Stimulated activated CD4-positive, alpha-beta T cell treated with anti-CD3 and anti-CD28 coated beads, TNF-alpha, amount 100 ng/mL, for 4 hours (primary cell): ENCODE data around the gene MBD3L2.
"Not testable (repeated sequence)": the region's sequence is repeated elsewhere in the genome, so short reads cannot be mapped to it uniquely, and the experiment has no call there.

ENCODE experiments used
- DNase-seq, 3 experiments: peaks; one replicate each; pipeline ENCODE4 v3.0.0-alpha.2; 2020; ENCODE audit warnings: low read depth in 3 of 3

Gene MBD3L2

DNA sequence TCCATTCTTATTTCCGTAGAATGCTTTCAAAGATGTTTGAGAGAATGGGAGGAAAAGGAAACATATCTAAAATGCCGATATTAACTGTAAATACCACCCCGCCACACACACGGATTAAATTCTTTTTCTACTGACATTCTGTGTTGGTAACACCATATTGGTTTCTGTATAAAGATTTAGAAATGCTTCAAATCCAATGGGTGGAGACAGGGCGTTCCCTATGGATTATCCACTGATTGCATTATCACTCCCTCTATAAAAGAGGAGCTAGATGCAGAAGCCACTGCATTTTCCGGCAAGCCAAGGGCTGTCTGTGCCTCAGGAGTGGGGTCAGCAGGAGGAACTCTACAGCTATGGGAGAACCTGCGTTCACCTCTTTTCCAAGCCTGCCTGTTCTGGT lies at the start of gene MBD3L2:
MBD3L2 (plus strand) TSS at position 301 of the 400 bp plus-strand sequence; CDS start at position 354, 53 bp downstream.
- DNase-seq = not testable (repeated sequence)

DNA sequence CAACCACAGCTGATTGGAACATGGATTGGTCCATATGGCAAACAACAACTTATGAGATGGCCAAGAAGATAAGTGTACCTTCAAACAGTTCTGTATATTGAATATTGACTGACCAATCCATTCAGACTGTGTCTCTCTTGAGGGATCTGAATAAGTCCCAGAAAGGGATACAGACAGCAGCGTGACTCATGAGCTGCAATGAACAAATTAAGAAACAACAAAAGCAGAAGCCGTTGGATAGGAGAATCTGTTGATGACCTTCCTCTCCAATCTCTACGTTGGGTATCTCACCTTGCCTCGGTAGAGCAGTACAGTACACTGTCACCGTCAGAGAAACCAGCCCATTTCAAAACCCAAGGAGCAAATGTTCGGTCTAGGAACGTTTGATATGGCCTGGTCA lies 49.2 kb upstream of the MBD3L2 start:
- no peak for DNase-seq

- no peak for DNase-seq
Observed at GRCh38 chr19:7000333-7000732, 48.8 kb upstream of the MBD3L2 start.

DNA sequence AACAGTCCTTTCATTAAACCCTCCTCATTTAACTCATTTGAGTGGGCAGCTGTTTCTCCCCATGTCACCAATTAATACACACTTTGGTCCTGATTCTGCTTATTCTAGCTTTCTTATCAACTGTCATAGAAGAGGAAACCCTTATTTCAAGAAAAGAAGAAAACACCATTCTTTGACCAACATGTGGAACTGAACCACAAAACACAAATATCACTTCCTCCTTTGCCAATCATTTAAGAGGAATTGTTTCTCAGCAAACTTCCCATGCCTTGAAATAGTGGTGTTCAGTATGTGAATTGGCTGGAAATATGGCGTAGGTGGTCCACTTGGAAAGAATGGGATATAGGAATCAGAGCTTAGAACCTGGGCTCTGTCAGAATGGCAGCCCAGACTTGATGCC lies 48.3 kb upstream of the MBD3L2 start:
- DNase-seq = no peak

DNA sequence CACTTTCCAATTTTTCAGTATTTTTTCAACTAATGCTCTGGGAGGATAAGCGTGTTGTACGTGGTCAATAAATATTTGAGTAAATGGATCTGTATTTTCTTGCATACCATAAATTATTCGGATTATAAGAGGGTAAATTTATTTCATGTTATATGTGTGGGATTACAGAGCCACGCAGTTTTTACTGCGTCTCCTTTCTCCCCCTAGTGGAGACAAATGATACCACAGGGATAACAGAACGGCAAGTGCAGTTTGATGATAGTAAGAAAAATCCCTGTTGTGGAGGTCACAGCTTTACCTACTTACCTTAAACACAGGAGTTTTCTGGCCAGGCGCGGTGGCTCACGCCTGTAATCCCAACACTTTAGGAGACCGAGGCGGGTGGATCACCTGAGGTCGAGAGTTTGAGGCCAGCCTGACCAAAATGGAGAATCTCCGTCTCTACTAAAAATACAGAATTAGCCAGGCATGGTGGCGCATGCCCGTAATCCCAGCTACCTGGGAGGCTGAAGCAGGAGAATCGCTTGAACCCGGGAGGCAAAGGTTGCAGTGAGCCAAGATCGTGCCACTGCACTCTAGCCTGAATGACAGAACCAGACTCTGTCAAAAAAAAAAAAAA lies 44.7 kb upstream of the MBD3L2 start:
- DNase-seq = no peak

DNA sequence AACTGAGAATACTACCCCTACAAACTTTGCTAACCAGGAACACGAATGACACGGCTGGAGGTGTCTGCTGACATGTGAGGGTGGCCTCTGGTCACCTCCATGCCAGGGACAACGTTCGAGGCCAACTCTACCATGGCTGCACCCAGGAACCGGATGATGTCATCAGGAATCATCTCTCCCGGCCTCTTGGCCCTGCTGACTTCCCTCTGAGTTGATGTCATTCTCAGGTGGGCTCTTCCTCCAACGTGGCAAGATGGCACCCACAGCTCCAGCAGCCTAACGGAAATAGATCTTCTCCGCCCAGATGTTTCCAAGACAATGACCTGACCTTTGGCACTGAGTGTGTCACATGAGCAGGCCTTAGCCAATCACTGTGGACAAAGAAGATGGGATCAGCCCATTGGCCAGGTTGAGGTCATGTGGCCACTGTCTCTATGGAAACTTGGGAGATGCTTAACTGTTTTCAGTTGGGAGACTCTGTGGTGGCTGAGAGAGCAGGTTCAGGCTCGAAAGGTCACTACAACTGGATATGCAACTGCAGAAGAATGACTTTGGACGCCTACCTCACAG lies 42.9 kb upstream of the MBD3L2 start:
- DNase-seq = no peak

DNA sequence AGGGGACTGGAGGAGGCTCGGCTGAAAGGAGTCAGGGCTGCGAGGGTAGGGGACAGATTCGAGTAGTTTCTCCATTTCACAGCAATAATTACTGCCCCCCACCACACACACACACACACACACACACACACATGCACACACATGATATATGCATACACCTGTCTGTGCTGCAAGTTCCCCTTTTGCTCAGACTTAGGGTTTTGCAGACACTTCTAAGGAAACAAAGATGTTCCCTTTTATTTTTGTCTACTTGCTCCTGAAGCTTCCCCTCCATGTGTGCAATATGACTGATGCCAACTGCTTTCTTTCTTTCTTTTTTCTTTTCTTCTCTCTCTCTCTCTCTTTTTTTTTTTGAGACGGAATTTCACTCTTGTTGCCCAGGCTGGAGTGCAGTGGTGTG lies 41.3 kb upstream of the MBD3L2 start:
- no peak for DNase-seq

DNA sequence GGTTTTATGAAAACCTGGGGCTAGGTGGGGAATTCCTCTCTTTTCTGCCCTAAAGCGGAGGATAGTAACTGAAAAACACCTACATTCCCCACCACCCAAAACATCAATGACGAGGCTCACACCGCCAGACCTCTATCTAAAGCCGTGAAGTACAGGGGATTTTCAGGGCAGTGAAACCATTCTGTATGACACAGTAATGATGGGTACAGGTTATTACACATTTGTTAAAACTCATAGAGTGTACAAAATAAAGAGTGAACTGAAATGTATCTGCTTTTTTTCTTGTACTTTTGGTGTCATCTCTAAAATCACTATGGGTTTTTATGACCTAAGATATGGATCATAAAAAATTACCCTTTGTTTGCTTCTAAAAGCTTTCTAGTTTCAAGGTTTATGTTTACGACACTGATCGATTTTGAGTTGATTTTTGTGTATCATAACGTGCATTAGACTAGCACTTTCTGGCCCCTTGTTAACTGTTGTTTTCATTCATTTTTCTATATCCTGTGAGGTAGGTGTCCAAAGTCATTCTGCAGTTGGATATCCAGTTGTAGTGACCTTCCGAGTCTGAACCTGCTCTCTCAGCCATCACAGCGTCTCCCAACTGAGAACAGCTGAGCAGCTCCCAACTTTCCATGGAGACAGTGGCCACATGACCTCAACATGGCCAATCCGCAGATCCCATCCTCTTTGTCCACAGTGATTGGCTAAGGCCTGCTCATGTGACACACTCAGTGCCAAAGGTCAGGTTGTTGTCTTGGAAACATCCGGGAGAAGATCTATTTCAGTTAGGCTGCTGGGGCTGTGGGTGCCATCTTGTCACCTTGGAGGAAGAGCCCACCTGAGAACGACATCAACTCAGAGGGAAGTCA lies 38.2 kb upstream of the MBD3L2 start:
- no peak for DNase-seq

DNA sequence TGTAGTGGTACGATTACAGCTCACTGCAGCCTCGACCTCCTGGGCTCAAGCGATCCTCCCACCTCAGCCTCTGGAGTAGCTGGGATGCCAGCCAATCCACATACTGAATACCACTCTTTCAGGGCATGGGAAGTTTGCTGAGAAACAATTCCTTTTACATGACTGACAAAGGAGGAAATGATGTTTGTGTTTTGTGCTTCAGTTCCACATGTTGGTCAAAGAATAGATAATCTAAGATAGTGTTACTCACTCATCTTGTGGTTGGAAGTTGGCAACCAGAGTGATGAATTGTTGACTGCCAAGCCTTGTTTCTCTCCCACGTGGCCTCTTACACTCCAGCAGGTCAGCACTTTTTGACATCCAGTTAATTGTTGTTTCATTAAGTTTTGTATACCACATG lies 35.4 kb upstream of the MBD3L2 start:
- no peak for DNase-seq

- no peak for DNase-seq
Observed at GRCh38 chr19:7018828-7019227, 30.3 kb upstream of the MBD3L2 start.

GRCh38 chr19:7021331-7021730 lies 27.8 kb upstream of the MBD3L2 start, which contains the start of gene MBD3L2B:
TSS of gene MBD3L2B (minus strand) at chr19:7021431. CDS start at chr19:7021397, 34 bp downstream.
- DNase-seq = not testable (repeated sequence)

DNA sequence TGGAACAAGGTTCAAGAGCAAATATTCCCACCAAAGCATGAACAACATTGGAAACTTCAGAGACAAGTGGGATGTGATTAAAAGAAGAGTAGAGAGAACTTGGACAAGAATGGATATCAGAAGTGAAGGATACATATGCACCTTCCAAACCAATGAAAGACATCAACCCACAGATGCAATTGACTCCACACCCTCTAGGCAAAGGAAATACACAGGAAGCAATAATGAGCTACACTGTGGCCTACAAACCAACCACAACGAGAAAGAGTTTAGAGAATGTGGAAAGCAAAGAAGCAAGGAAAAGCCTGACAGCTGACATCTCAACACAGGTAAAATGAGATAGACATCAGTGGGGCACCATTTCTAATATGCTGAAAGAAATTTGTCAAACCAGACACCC lies 20.3 kb upstream of the MBD3L2 start:
- DNase-seq = not testable (repeated sequence)

- not testable (repeated sequence) for DNase-seq
Observed at GRCh38 chr19:7030278-7030677, 18.8 kb upstream of the MBD3L2 start, which contains the start of gene MBD3L5. TSS of gene MBD3L5 (plus strand) at chr19:7030578. CDS start at chr19:7030612, 34 bp downstream.

DNA sequence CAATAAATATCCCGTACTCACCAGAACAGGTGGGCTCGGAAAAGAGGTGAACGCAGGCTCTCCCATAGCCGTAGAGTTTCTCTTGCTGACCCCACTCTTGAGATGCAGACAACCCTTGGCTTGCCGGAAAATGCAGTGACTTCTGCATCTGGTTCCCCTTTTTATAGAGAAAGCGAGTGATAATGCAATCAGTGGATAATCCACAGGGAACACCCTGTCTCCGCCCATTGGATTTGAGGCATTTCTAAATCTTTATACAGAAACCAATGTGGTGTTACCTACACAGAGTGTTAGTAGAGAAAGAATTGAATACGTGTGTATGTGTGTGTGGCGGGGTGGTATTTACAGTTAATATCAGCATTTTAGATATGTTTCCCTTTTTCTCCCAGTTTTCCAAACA lies 9.0 kb upstream of the MBD3L2 start, which contains the start of gene MBD3L4:
MBD3L4 (minus strand) TSS at position 101 of the 400 bp plus-strand sequence; CDS start at position 66, 35 bp downstream.
- DNase-seq = not testable (repeated sequence)

DNA sequence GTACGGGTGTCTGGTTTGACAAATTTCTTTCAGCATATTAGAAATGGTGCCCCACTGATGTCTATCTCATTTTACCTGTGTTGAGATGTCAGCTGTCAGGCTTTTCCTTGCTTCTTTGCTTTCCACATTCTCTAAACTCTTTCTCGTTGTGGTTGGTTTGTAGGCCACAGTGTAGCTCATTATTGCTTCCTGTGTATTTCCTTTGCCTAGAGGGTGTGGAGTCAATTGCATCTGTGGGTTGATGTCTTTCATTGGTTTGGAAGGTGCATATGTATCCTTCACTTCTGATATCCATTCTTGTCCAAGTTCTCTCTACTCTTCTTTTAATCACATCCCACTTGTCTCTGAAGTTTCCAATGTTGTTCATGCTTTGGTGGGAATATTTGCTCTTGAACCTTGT lies 7.6 kb upstream of the MBD3L2 start:
- not testable (repeated sequence) for DNase-seq

GRCh38 chr19:7051421-7051820 lies 2.3 kb downstream of the MBD3L2 start:
- not testable (repeated sequence) for DNase-seq

DNA sequence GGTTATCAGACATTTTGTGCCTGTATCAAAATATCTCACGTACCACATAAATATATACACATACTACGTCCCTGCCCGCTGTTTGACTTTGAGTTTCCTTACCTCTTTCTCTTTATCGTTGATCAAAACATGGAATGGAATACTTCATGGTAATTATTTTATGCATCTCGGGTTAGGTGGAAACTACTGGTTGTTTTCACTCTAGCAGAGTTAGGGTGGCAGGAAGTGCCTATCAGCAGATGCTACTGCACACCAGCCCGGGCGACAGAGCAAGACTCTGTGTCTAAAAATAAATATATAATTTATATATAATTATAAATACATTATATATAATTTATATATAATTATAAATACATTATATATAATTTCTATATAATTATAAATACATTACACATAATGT lies 3.8 kb downstream of the MBD3L2 start:
- DNase-seq = not testable (repeated sequence)

DNA sequence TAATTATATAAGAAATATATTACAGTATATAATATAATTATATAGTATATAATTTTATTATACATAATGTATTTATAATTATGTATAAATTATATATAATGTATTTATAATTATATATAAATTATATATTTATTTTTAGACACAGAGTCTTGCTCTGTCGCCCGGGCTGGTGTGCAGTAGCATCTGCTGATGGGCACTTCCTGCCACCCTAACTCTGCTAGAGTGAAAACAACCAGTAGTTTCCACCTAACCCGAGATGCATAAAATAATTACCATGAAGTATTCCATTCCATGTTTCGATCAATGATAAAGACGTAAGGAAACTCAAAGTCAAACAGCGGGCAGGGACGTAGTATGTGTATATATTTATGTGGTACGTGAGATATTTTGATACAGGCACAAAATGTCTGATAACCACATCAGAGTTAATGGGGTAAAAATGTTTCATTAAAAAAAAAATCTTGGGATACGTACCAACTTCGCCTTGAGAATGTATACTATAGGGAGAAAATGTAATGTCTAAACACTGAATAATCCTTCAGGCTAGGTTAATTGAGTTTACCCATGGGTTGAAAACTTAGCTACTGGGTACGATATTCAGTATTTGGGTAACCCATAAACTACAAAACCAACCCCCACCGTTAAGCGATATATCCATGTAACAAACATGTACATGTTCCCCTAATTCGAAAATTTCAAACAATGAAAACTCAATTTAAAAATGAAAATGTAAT lies 5.7 kb downstream of the MBD3L2 start:
- DNase-seq = not testable (repeated sequence)

- not testable (repeated sequence) for DNase-seq
Observed at GRCh38 chr19:7055679-7056078, 6.6 kb downstream of the MBD3L2 start.

DNA sequence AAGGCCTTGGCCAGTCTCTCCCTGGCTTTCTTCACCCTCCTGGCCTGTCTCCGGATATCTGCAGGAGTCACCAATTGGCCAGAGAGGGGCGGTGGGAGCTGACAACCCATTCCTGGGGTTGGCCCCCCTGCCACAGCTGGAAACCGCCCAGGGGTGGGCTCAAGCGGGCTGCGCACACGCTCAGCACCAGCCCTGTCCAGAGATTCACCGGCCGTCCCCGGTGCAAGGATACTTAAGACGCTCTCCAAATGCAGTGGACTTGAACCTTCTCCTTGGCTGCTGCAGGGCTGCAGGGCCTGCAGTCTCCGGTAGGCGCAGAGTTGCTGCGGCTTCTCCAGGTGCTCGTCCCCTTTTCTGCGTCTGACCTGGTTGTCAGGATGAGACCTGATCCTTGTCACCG lies 7.2 kb downstream of the MBD3L2 start:
- DNase-seq = not testable (repeated sequence)

GRCh38 chr19:7058576-7058975 lies 9.5 kb downstream of the MBD3L2 start, which contains the start of gene MBD3L3:
TSS of gene MBD3L3 (minus strand) at chr19:7058676. CDS start at chr19:7058605, 71 bp downstream.
- DNase-seq = not testable (repeated sequence)
